ENCODE measurements around the gene ACTN4.

The ACTN4 gene

DNA sequence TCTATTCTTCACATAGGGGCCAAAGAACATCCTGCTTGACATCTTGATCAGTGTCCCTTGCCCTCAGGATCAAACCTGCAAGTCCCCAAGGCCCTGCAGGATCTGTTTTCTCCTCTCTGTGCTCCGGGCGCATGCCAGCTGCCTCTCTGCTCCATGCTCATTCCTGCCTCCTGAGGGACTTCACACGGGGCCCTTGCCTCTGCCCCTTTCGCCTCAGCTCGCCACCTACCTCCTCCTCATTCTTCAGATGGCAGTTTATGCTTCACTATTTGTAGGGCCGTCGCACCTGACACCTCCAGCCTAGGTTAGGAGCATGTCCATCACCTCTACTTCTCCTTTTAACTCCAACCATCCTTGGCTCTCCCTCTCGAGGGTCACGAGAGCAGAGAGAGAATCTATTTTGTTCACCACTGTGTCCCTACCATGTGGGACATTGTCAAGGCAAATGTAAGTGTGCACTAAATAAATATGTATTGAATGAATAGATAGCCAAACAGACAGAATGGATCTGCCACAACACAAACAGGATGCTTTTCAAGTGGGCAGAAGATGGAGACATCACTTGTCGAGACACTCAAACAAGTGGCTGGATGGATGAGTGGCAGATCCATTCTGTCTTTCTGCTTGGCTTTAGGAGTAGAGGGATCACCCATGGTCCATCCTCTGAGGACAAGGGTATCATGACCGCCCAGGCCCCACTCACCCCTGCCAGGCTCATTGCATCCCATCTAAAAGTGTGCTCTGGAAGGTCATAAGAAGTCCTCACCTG, 29.6 kb downstream of the ACTN4 start:
- no peak for DNase-seq (ENCODE audit: low read depth in 4 of 4, low spot score in 1 of 4)

DNA sequence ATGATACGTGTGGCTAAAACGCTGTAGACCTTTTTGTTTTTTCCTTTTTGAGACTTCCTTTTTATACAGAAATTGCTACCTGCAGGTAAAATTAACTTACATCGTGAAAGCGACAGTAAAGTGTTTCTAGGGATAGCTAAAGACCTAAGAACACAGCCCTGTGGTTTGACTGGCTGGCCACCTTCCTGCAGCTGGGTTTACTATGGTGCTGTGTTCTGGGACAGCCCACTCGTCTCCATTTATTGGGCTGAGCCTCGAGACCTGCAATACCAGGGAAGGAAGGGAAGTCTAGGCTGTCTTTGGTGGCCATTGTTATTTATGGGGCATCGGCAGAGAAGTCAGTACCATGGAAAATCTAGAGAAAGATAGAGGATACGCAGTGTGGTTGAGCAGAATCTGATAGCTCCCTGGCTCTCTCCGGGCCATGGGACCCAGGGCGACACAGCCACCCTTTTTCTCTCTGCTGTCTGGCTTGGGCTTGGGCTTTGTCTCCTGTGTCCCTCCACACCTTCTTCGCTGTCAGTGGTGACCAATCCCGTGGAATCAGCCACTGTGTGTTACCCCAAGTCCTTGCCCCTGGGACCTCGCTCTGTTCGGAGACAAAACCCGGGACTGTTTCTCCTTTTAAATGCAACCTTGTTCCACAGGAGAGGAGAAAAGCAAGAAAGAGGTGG, 30.9 kb downstream of the ACTN4 start:
- no peak for DNase-seq (ENCODE audit: low read depth in 4 of 4, low spot score in 1 of 4)

DNA sequence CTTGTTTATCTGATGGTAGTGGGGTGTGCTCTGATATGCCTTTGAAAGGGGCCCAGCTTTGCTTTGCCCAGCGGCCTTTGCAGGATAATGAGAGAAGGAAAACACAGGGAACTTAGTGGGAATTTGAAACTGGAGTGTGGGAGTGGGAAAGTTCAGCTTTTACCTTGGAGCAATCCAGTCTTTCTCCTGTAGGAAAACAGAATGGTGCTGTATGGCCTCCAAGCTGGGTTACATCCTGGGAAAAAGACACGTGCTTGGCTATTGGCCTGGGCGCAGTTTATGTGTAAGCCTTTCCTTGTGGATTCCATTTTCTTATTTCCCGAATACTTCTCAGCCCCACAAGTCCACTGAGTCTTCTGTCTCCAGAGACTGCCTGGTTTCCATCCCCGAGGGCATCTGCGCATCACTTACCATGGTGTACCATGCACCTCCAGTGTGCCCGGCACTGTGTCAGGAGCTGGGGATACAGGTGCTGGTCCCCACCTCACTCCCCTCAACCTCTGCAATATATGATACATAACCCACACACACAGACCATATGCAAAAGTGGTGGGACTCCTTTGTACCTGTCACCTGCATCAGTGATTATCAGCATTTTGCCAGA, 31.5 kb downstream of the ACTN4 start:
- DNase-seq (ENCODE audit: low read depth in 4 of 4, low spot score in 1 of 4) = no peak

DNA sequence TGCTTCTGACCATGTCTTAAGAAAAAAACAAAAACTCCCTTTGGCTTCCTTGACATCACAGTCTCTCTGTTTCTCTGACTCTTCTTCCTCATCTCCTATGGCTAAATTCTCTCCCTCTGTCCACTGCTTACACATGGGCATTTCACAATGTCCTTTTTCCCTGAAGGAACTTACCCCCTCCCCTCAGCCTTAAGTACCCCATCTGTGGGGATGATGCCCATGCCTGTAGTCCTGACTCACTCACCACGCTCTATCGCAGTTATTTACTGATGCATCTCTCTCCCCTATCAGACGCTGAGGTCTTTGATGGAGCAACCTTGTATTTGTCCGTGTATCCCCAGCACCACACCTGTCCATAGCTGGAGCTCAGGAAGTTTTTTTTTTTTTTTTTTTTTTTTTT, 32.4 kb downstream of the ACTN4 start:
- DNase-seq (ENCODE audit: low read depth in 4 of 4, low spot score in 1 of 4) = no peak

DNA sequence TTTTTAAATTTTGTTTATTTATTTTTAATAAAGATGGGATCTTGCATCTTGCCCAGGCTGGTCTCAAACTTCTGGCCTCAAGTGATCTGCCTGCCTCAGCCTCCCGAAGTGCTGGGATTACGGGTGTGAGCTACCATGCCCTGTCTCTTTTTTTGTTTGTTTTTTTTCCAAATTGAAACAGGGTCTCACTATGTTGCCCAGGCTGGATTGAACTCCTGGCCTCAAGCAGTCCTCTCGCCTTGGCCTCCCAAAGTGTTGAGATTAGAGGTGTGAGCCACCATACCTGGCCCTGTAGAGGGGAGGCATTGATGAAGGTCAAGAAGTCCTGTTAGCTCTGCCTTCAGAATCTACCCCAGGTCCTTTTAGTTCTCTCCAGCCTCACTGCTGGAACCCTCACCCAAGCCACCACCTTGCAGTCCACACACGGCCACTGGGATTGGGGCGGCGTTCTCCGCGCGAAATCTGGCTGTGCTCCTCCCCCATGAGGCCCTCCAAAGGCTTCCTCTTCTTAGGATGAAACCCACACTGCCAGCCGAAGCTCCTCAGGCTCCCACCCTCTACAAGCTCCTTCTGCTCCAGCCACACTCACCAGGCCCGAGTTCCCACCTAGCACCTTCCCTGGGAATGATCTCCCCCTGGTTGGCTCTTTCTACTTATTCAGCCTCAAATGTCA, 34.9 kb downstream of the ACTN4 start:
- DNase-seq (ENCODE audit: low read depth in 4 of 4, low spot score in 1 of 4) = no peak

DNA sequence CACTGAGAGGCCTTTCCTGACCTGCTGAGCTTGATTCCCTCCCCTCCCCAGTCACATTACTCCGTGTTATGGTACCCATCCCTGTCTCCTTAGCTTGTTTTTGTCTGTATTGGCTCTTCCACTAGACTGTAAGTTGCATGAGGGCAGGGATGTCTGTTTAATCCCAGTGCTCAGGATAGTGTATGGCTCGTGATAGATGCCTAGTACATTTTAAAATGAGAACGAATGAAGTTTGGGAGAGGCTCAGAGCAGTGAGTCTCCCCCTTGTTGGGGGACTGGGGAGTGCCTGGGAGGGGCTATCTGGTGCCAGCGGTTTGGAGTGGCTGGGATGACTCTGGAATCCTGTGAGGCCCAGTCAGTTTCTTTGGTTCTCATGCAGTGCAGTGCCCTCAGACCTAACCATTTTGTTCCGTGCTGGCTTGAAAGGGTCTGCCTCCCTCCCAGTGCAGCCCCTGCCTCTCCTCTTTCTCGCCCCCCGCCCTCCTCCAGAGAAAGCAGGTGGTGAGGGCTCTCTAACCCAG, 35.5 kb downstream of the ACTN4 start:
- DNase-seq (ENCODE audit: low read depth in 4 of 4, low spot score in 1 of 4) = no peak

DNA sequence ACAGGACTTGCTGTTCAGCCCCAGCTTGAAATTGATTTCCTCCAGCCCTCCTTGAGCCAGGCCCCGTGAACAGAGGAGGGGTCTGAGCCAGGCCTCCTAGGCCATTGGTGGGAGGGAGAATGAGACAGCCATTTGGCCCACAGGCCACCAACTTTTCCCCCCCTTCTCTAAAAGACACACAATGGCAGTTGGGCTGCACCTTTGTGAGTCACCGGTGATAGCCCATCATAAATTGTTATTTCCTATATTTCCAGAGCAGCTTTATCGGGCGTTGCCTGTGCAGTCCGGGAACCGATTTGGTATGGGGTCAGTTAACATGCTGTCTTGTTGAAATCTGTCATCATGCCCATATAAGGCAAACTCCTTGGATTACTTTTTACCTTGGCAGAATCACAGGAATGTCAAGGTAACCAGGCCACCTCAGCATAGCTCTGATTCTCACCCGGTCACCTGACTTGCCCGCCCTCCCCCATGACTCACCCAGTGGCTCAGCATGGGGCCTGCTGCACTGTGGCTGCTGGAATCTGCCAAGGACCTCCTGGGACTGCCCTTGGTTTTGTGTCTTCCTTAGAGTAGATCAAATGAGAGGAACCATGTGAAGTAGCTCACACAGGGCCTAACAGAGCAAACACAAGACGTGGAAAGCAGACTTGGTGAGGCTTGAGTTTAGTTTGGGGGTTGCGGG, 36.1 kb downstream of the ACTN4 start:
- DNase-seq (ENCODE audit: low read depth in 4 of 4, low spot score in 1 of 4) = peak in 1 of 4 experiments; percentile 37

DNA sequence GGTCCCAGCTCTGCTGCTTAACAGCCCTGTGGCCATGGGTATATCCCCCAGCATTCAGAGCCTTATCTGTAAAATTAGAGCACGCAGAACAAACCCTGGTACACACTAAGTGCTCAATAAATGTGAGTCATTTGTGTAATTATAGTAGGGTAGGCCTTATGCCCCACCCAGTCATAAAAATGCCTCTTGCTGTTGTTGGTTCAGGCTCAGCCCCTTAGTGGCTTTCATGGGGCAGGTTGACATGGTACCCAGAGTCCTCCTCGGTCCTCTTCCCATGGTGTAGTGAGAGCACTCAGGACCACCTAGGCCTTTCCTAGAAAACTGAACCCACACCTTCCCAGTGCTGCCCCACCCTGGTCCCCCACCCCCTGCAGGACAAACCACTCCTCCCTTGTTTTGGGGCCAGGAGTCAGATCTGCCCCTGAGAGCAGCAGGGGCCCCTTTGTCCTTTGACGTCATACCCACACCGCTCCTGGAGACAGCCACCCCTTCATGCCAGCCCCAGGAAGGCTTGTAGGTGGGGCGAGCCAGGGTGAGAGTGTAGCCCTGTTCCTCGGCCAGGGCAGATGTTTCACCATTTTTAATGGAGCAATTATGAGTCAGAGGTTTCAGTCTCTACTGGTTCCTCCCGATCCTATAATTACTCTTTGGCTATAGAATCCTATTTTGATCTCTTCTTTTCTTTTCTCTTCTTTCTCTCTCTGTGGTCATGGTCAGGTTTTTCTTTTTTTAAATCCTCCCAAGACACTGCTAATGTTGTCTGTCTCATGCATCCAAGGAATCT, 36.8 kb downstream of the ACTN4 start:
- no peak for DNase-seq (ENCODE audit: low read depth in 4 of 4, low spot score in 1 of 4)

DNA sequence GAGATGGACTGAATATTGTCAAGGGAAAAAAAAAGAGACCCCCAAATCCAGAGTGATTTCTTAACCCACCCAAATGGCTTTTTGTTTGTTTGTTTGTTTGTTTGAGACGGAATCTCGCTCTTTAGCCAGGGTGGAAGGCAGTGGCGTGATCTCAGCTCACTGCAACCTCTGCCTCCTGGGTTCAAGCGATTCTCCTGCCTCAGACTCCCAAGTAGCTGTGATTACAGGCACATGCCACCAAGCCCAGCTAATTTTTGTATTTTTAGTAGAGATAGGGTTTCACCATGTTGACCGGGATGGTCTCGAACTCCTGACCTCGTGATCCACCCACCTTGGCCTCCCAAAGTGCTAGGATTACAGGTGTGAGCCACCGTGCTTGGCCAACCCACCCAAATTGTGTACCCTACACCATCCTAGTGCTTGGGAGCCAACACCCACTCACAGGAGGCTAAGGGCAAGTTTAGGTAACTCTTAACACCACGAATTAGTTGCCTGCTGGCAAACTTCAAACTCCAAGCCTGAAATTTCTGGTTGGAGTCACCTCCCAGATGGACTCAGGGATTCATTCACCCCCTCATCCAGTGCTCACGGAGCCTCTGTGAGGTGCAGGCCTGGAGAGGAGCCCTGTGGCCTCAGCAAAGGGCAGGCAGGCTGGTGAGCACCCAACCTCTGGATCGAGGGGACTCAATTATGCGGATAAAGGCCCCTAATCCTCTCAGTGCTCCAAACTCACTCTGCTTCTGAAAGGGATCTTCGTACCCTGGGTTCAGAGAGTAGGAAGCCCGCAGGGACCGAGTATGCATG, 37.6 kb downstream of the ACTN4 start:
- no peak for DNase-seq (ENCODE audit: low read depth in 4 of 4, low spot score in 1 of 4)

DNA sequence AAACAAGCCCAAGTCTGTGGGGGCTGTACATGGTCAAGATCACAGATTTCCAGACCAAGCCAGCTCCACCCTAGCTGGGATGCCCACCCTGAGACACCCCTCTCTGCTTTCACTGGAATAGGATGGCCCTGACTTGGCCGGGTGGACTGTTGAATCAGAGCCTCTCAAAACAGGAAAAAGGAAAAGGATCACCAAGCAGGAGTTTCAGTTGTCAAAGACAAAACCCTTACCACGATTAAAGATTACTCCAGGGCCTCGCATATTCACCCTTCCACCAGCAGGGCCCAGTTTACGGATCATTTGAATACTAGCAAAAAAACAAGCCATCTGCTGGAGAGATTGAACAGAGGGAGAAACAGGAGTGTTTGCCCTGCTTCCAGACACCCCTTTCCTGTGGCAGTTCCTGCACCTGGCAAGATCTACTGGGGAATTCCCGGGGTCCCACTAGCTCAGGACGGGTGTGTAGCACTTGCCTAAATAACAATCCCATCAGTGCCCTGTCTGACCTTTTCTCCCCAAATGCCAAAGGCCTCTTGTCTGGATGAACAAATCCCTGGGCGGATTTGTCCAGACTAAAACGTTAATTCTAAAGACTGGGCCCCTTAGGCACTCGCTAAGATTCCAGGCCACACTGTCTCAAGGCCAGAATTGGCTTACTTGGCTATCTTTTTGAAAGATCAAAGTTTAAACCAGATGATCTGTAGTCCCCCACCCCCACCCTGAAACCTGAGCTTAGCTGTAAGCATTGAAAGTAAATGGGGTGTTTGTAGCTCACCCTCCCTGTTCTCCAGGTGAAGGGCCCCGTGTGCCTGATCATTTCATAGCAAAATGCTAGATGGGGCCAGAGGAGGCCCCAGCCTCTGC, 38.4 kb downstream of the ACTN4 start:
- no peak for DNase-seq (ENCODE audit: low read depth in 4 of 4, low spot score in 1 of 4)

DNA sequence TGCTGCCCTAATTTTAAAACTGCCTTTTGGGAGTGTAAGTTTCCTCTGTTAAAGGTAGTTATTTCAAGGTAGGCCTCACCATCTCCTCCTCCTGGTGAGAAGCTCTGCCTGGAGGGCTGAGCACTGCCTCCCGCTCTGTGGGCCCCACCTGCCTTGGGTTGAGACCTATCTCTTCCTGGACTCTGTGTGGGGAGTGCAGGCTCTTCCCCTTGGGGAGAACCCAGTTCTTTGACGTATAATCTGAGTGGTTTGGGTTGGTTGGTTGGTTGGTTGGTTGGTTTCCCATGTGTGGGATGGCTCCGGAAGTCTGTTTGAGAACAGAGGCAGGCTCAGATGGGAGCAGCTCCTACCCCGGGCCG, 39.1 kb downstream of the ACTN4 start:
- DNase-seq (ENCODE audit: low read depth in 4 of 4, low spot score in 1 of 4) = no peak

DNA sequence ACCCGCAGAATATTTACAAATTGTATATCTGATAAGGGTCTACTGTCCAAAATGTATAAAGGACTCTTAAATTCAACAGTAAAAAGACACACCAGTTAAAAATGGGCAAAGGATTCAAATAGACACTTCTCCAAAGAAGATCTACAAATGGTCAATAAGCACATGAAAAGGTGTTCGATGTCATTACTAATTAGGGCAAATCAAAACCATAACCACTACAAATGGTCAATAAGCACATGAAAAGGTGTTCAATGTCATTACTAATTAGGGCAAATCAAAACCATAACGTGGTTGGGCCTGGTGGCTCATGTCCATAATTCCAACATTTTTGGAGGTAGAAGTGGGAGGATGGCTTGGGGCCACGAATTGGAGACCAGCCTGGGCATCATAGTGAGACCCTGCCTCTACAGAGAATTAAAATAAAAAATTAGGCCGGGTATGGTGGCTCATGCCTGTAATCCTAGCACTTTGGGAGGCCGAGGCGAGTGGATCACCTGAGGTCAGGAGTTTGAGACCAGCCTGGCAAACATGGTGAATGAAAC, 40.5 kb downstream of the ACTN4 start:
- no peak for DNase-seq (ENCODE audit: low read depth in 4 of 4, low spot score in 1 of 4)

DNA sequence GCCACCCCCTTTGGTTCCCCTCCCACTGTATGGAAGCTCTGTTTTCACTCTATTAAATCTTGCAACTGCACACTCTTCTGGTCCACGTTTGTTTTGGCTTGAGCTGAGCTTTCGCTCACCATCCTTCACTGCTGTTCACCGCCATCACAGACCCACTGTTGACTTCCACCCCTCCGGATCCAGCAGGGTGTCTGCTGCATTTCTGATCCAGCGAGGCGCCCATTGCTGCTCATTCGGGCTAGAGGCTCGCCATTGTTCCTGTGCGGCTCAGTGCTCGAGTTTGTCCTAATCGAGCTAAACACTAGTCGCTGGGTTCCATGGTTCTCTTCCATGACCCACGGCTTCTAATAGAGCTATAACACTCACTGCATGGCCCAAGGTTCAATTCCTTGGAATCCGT, 42.7 kb downstream of the ACTN4 start:
- no peak for DNase-seq (ENCODE audit: low read depth in 4 of 4, low spot score in 1 of 4)

DNA sequence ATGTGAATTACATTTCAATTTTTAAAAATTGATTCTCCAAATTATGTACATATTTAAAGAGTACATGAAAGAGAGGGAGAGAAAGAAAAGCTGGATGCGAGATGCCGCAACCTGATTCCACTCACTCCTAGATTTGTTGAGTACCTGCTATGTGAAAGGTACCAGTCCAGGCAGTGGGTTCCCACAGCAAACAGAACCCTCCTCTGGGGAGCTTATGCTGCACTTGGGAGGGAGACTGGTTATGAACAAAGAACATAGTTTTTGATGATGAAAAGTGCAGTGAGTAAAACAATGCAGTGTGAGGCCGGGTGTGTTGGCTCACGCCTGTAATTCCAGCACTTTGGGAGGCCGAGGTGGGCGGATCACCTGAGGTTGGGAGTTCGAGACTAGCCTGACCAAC, 43.4 kb downstream of the ACTN4 start:
- DNase-seq (ENCODE audit: low read depth in 4 of 4, low spot score in 1 of 4) = no peak

DNA sequence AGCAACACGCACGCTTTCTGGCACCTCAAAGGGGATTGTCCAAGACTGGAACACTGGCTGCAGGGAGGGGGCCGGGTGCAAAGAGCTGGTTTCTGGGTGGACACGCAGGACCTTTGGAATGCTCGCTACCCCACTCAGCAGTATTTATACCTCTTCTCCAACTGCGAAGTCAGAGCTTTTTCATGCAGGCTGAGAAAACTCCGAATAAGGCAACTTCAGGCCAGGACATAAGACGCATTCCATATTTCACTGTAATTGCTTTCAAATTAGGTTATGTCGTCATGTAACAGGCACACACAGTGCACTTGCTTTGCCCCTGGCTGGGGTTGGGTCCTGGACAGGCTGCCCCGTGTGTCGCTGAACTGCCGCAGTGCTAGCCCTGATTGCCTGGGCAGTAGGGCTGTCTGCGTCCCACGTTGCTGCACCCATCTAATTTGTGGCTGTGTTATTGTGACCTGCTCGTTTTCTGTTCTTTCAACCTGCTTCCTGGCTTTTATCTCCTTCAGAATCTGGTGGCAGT, 44.5 kb downstream of the ACTN4 start:
- no peak for DNase-seq (ENCODE audit: low read depth in 4 of 4, low spot score in 1 of 4)

DNA sequence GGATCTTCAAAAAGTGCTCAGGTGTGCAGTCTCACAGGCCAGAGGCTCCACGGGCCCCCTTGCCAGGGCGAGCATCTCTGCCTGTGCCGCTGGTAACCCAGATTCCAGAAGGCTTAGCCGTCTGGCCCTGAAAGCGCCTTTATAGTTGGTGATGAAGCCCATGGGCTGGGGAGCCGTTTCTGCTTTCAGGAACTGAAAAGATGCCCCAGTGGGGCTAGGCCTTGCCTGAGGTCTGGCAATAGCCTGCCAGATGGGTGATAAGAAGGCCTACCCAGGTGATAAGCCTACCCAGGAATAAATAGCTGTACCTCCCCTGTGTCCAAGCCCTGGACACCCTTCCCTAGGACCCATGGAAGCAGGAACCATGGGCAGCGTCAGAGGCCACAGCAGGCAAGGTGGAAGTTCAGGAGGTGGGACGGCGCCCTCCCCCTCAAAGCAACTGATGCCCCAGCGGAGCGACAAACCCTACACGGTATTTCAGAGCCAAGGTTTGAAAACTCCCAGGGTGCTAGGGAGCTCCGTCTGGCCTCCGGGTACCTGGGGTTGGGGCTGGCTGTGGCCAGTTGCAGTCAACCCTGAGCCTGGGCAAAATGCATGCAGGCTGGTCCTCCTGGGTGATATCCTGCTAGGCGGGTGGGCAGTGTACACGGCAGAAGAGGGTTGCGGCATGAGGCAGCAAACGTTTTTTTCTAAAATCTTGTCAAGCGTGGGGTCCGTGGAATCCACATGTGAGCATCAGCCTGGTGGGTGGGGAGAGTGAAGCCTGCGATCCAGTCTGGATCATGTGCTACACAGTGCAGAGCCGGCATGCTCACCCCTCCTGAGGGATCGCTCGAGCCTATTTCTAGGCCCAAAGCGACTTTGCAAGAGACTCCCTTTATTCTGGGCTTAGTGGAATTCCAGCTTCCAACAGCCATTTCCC, 45.3 kb downstream of the ACTN4 start:
- no peak for DNase-seq (ENCODE audit: low read depth in 4 of 4, low spot score in 1 of 4)

All from stimulated activated CD4-positive, alpha-beta T cell treated with anti-CD3 and anti-CD28 coated beads, Interleukin-1b, Interleukin-23, amount 100 ng/mL, for 24 hours (primary cell).